ENCODE measurements around the gene NTM.

NTM gene

GRCh38 chr11:131889760-131890581 is 519.6 kb downstream of the NTM start:
- no peak overlapping the region for H3K4me3 ChIP-seq (ENCODE audit: low read depth, low read length)
- TF ChIP-seq, protein P1, sequence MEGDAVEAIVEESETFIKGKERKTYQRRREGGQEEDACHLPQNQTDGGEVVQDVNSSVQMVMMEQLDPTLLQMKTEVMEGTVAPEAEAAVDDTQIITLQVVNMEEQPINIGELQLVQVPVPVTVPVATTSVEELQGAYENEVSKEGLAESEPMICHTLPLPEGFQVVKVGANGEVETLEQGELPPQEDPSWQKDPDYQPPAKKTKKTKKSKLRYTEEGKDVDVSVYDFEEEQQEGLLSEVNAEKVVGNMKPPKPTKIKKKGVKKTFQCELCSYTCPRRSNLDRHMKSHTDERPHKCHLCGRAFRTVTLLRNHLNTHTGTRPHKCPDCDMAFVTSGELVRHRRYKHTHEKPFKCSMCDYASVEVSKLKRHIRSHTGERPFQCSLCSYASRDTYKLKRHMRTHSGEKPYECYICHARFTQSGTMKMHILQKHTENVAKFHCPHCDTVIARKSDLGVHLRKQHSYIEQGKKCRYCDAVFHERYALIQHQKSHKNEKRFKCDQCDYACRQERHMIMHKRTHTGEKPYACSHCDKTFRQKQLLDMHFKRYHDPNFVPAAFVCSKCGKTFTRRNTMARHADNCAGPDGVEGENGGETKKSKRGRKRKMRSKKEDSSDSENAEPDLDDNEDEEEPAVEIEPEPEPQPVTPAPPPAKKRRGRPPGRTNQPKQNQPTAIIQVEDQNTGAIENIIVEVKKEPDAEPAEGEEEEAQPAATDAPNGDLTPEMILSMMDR (IDR thresholded peaks at IDR 0.05; ENCODE audit: low read depth, low read length) = peak; percentile 28

- TF ChIP-seq, protein P1 (IDR thresholded peaks at IDR 0.05; ENCODE audit: low read depth, low read length) = no peak
- no peak overlapping the region for H3K4me3 ChIP-seq (ENCODE audit: low read depth, low read length)
These were observed 522.9 kb downstream of the NTM start for GRCh38 chr11:131893103-131893890.

- H3K4me3 ChIP-seq (ENCODE audit: low read depth, low read length) = no peak overlapping the region
- TF ChIP-seq, protein P1 (IDR thresholded peaks at IDR 0.05; ENCODE audit: low read depth, low read length) = no peak
These were observed 523.6 kb downstream of the NTM start for GRCh38 chr11:131893988-131894387.

DNA sequence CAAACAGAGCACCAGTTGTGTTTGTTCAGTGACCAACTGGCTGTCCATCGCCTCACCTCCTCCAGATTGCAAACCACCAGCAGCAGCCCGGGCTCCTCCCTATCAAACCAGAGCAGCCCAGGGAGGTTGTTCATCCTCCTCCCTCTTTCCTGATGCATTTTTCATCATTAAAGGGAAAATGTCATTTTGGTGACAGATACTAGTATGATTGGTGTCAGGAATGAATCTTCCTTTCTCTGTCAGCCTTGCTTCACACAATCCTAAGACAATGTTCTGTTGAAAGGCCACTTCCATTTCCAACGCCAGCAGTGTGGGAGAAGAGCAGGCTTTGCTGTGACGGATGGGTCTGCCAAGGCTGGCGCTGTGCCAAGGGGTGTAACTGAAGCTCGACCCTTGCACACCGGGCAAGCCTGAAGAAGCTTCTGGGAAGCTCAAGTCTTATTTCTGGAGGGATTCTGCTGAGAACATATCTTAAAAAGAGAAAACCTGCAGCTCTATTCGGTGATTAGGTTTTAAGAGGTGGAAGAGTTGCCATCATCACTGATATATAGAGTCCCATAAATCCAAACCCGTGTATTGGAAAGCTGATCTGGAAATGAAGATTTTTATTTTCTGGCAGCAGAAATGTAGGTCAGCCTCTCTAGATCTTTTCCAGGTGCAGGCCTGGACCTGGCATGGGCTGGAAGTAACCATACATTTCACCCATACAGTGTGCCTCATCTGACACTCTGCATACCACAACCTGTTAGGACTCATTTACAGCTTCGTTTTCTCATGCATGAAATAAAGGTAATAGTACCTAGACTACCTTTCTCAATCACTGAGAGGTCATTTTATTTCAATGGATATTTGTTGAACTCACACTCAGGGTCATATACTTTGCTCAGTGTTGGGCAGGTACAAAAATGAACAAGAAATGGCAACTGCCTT is 524.5 kb downstream of the NTM start:
- no peak overlapping the region for H3K4me3 ChIP-seq (ENCODE audit: low read depth, low read length)
- TF ChIP-seq, protein P1 (IDR thresholded peaks at IDR 0.05; ENCODE audit: low read depth, low read length) = no peak

DNA sequence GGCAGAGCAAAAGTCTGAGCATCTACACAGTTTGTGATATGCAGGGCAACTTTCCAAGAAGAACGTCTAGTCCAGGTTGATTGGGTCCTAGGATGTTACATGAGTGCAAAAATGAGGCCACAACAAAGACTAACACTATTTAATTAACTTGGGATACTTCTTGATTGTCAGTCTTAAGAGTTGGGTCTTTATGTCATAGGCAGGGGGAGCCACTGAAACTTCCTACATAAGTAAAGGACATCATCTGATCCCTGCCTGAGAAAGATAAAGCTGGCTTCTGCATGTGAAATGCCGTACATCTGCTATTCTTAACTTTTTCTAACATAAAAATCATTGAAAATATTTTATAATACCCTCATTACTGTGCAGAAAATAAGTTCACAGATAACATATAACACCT is 525.5 kb downstream of the NTM start:
- TF ChIP-seq, protein P1 (IDR thresholded peaks at IDR 0.05; ENCODE audit: low read depth, low read length) = no peak
- no peak overlapping the region for H3K4me3 ChIP-seq (ENCODE audit: low read depth, low read length)

DNA sequence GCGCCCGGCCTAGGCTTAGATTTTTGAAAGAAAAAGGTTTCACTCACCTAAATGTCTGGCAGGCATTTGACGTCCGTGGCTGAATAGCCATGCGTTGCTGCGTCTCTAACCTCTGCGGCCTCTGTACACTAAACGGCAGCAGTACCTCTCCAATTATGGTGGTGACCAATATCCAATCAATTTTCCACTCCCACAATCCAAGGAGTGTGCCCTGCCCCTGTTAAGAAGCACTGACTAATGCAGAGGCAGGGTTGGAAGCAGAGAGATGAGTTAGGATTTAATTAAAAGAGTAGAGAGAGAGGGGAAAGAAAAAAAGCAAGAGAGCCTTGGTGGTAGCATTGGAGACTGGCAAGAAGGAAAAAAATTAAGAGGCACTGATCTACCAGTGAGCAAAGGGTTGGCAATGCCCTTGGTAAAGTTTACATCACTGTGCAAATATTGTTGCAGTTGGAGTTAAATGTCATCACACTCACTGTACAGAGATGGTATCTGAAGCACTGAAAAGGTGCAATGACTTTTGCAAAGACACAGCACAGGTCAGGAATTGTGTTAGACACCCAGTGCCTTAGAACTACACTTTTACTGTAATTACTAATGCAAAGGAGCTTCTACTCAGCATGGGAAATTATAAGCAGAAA is 526.7 kb downstream of the NTM start:
- TF ChIP-seq, protein P1 (IDR thresholded peaks at IDR 0.05; ENCODE audit: low read depth, low read length) = no peak
- no peak overlapping the region for H3K4me3 ChIP-seq (ENCODE audit: low read depth, low read length)
